GM12865 (cell line): ENCODE results near the gene ATP6V1G2.

Source experiments
- DNase-seq: peaks from one replicate; pipeline ENCODE4 v3.0.0; 2010; ENCODE audit warnings: low read depth
- H3K4me3 ChIP-seq: 2 replicates; pipeline ENCODE4 v1.5.1; 2011; ENCODE audit warnings: mild to moderate bottlenecking, low read depth, low read length, control low read depth
- TF ChIP-seq, protein P1 (sequence below): IDR thresholded peaks from 2 replicates; pipeline ENCODE4 v1.5.1; 2011; ENCODE audit warnings: low read length, control low read depth, low read depth, inconsistent platforms; ENCODE audit not compliant: insufficient read depth; ENCODE audit errors: missing control alignments

The ATP6V1G2 gene

DNA sequence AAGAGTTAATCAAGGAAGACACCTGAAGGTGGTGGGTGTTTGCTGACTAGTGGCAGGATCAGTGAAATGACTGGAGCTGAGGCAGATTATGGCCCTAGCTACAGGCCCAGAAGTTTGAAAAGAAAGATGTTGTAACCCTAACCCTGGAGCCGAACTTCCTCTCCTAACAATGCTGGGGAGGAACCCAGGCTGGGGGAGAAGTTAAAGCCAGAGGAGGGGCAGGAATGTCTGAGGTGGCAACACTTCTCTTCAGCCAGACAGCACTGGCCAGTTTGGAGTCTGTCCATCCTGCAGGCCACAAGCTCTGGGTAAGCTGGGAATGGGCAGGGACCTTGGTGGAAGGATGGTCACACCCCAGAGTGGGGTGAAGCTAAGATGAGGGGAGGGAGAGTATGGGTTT is 39.6 kb upstream of the ATP6V1G2 start, which contains the start of gene LST1:
TSS of gene LST1 (plus strand) at position 270 of the 400 bp plus-strand sequence. CDS start 1,023 bp downstream, outside the sequence.
- H3K4me3 ChIP-seq, result peak within 1 kb of the TSS; percentile 52
- TF ChIP-seq, protein P1, sequence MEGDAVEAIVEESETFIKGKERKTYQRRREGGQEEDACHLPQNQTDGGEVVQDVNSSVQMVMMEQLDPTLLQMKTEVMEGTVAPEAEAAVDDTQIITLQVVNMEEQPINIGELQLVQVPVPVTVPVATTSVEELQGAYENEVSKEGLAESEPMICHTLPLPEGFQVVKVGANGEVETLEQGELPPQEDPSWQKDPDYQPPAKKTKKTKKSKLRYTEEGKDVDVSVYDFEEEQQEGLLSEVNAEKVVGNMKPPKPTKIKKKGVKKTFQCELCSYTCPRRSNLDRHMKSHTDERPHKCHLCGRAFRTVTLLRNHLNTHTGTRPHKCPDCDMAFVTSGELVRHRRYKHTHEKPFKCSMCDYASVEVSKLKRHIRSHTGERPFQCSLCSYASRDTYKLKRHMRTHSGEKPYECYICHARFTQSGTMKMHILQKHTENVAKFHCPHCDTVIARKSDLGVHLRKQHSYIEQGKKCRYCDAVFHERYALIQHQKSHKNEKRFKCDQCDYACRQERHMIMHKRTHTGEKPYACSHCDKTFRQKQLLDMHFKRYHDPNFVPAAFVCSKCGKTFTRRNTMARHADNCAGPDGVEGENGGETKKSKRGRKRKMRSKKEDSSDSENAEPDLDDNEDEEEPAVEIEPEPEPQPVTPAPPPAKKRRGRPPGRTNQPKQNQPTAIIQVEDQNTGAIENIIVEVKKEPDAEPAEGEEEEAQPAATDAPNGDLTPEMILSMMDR, result no peak
- DNase-seq, result no peak

DNA sequence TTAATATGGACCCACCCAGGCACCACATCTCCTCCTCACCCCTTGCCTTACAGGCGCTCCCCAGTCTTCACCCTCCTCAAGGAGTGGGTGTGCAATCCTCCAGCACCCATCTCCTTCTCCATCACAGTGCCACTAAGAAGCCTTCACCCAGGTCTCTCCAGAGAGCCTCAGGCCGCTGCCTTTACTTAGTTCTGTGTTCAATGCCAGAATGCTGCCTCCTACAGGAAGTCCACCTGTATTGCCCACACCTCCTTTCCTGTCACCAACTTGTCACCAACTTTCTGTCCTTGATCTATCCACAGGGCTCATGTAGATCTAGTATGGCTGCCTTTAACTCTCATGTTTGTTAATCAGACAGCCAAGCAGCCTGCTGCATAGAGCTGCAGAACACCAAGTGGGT is 39.1 kb upstream of the ATP6V1G2 start:
- H3K4me3 ChIP-seq, result no peak overlapping the region
- TF ChIP-seq, protein P1, result peak; percentile 62
- DNase-seq, result peak; percentile 83

DNA sequence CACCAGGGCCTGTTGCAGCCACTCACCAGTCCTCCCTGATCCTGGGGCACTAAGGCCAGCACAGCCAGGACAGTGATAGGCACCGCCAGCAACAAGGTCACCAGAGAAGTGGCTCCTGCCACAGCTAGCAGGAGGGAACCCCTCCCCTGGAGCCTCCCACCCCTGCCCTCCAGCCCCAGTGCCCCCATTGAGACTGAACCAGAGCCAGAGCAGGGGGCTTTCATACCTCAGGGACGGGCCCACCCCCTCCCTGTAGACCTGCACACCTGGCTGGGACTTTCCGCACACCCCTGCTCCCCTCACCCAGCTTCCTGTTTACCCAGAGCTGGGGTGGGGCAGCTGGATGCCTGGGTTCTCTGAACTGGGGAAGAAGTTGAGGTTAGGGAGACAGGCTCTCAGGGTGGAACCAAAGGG is 35.8 kb upstream of the ATP6V1G2 start, which contains the start of gene LTB:
TSS of gene LTB (minus strand) at position 195 of the 414 bp plus-strand sequence. CDS start at position 188, 7 bp downstream.
- TF ChIP-seq, protein P1, result no peak
- DNase-seq, result peak; percentile 55
- H3K4me3 ChIP-seq, result peak within 1 kb of the TSS; percentile 84

DNA sequence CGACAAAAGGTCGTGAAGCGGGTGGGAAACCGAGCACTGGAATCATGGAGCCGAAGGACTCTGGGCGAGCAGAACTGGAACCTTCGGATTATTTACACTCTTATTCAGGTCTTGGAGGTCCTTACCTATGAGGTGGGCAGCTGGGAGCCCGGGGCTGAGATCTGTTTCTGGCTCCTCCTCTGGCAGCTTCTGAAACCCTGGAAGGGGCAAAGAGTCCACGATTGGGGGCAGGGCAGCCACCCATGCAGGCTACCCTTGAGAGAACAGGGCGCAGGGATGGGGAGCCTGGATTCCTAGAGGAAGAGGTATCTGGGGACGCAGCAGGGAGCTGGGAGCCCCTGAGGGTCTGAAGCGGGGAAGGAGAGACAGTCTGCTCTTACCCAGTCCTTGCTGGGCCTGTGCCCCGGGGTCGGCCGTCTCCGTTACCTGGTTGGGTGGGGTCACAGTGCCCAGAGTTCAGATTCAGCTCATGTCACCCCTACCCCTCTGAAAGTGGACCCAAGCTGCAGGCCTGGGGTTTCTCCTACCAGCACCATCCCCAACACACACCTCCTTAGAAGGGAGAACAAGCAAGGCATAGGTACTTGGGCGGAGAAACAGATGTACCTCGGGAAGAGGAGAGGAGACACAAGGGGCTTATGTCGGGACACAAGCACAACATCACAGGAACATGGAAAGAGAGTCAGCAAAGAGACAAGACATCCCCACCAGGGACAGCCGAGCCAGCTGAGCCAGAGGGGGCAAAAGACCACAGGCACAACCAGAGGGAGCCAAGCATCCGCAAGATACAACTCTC is 35.2 kb upstream of the ATP6V1G2 start:
- TF ChIP-seq, protein P1, result no peak
- H3K4me3 ChIP-seq, result peak overlapping the region; percentile 84
- no peak for DNase-seq

DNA sequence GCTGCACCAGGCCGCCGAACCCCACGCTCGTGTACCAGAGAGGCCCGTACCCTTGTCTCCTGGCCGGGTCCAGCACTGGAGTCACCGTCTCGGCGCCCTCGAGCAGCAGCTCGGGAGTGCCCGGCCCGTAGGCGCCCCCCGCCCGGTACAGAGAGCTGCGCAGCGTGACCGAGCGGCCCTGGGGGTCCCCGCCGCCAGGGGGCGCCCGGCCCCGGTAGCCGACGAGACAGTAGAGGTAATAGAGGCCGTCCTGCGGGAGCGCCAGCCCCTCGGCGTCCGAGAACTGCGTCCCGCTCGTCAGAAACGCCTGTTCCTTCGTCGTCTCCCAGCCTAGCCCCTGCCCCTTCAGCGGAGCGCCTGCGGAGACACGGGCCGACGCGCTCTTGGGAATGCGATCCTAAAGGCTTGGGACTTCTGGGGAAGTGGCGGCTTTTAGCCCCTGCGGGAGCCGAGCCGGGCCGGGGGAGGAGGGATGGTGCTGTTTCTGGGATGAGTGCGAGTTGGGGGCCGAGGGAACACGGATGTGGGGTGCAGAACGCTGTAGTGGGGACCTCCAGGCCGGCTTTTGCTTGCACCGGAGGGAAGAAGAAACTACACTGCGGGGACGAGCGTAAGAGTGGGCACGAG is 34.5 kb upstream of the ATP6V1G2 start:
- TF ChIP-seq, protein P1, result peak; percentile 94
- peak; percentile 88 for DNase-seq
- H3K4me3 ChIP-seq, result peak overlapping the region; percentile 84

DNA sequence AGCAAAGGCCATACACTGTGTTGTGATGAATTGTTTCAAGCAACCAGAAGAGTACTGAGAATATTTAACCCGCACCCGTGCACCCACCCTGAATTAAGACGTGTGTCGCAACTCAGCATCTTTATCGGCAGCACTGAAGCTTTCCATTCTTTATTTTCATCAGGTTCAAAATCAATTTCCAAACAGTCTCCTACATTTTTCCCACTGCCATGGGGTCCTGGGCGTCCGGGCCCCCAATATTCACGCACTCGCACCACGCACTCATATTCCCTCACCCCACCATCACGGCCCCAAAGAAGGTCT is 34.0 kb upstream of the ATP6V1G2 start:
- TF ChIP-seq, protein P1, result no peak
- H3K4me3 ChIP-seq, result peak overlapping the region; percentile 84
- DNase-seq, result no peak
